ENCODE data around the gene OPCML.

OPCML gene

GRCh38 chr11:133198438-133198837 lies 333.9 kb downstream of the OPCML start:
- Histone ChIP-seq H3F3A (ENCODE audit: insufficient read depth, low read length) (no peaks in the 10 kb centered on the region), H3K9ac (ENCODE audit: low read length) (no peak overlapping the region), H3K4me1 (ENCODE audit: insufficient read depth, low read length, severe bottlenecking) (no peaks in the 10 kb centered on the region), H3K4me3 (ENCODE audit: low read depth, low read length, poor library complexity, severe bottlenecking) (no peak overlapping the region), H3K27ac (ENCODE audit: low read depth, low read length, poor library complexity, severe bottlenecking) (no peak overlapping the region), H3K27me3 (ENCODE audit: insufficient read depth, low read length) (no peaks in the 10 kb centered on the region), H2AFZ (ENCODE audit: low read length) (no peak overlapping the region), H3K36me3 (ENCODE audit: insufficient read depth, low read length) (no peaks in the 10 kb centered on the region), H3K9me2 (ENCODE audit: low read depth, low read length) (no peaks in the 10 kb centered on the region), H3K4me2 (ENCODE audit: low read length) (no peak overlapping the region), H4K20me1 (ENCODE audit: insufficient read depth, low read length) (no peaks in the 10 kb centered on the region), H3K9me3 (ENCODE audit: low read length) (no peaks in the 10 kb centered on the region), H3K79me2 (ENCODE audit: insufficient read depth, low read length) (no peaks in the 10 kb centered on the region)
- no peak for TF ChIP-seq CTCF (IDR thresholded peaks at IDR 0.05; ENCODE audit: low read length)
- TF ChIP-seq EZH2 (IDR thresholded peaks at IDR 0.05; ENCODE audit: borderline replicate concordance, low read length): no peak

- Histone ChIP-seq H3K9ac (ENCODE audit: low read length) (no peak overlapping the region), H3F3A (ENCODE audit: insufficient read depth, low read length) (no peaks in the 10 kb centered on the region), H4K20me1 (ENCODE audit: insufficient read depth, low read length) (no peaks in the 10 kb centered on the region), H3K9me3 (ENCODE audit: low read length) (no peaks in the 10 kb centered on the region), H3K27ac (ENCODE audit: low read depth, low read length, poor library complexity, severe bottlenecking) (no peak overlapping the region), H2AFZ (ENCODE audit: low read length) (no peak overlapping the region), H3K4me3 (ENCODE audit: low read depth, low read length, poor library complexity, severe bottlenecking) (no peak overlapping the region), H3K79me2 (ENCODE audit: insufficient read depth, low read length) (no peaks in the 10 kb centered on the region), H3K4me2 (ENCODE audit: low read length) (no peak overlapping the region), H3K27me3 (ENCODE audit: insufficient read depth, low read length) (no peaks in the 10 kb centered on the region), H3K9me2 (ENCODE audit: low read depth, low read length) (no peaks in the 10 kb centered on the region), H3K4me1 (ENCODE audit: insufficient read depth, low read length, severe bottlenecking) (no peaks in the 10 kb centered on the region), H3K36me3 (ENCODE audit: insufficient read depth, low read length) (no peaks in the 10 kb centered on the region)
- TF ChIP-seq CTCF (IDR thresholded peaks at IDR 0.05; ENCODE audit: low read length): no peak
- no peak for TF ChIP-seq EZH2 (IDR thresholded peaks at IDR 0.05; ENCODE audit: borderline replicate concordance, low read length)
These were observed 334.9 kb downstream of the OPCML start for GRCh38 chr11:133197425-133197824.

- Histone ChIP-seq H3K4me2 (ENCODE audit: low read length) (no peak overlapping the region), H3K9ac (ENCODE audit: low read length) (no peak overlapping the region), H3K36me3 (ENCODE audit: insufficient read depth, low read length) (no peaks in the 10 kb centered on the region), H4K20me1 (ENCODE audit: insufficient read depth, low read length) (no peaks in the 10 kb centered on the region), H3K9me3 (ENCODE audit: low read length) (no peaks in the 10 kb centered on the region), H2AFZ (ENCODE audit: low read length) (no peak overlapping the region), H3K9me2 (ENCODE audit: low read depth, low read length) (no peaks in the 10 kb centered on the region), H3F3A (ENCODE audit: insufficient read depth, low read length) (no peaks in the 10 kb centered on the region), H3K27ac (ENCODE audit: low read depth, low read length, poor library complexity, severe bottlenecking) (no peak overlapping the region), H3K79me2 (ENCODE audit: insufficient read depth, low read length) (no peaks in the 10 kb centered on the region), H3K27me3 (ENCODE audit: insufficient read depth, low read length) (no peaks in the 10 kb centered on the region), H3K4me1 (ENCODE audit: insufficient read depth, low read length, severe bottlenecking) (no peaks in the 10 kb centered on the region), H3K4me3 (ENCODE audit: low read depth, low read length, poor library complexity, severe bottlenecking) (no peak overlapping the region)
- TF ChIP-seq EZH2 (IDR thresholded peaks at IDR 0.05; ENCODE audit: borderline replicate concordance, low read length) (no peak), CTCF (IDR thresholded peaks at IDR 0.05; ENCODE audit: low read length) (no peak)
These were observed 340.4 kb downstream of the OPCML start for GRCh38 chr11:133191931-133192330.

Data from OCI-LY1 (cell line).